Measurements from ENCODE around the gene IFITM1.
"Not testable (repeated sequence)": the region's sequence is repeated elsewhere in the genome, so short reads cannot be mapped to it uniquely, and the experiment has no call there.

Gene IFITM1

DNA sequence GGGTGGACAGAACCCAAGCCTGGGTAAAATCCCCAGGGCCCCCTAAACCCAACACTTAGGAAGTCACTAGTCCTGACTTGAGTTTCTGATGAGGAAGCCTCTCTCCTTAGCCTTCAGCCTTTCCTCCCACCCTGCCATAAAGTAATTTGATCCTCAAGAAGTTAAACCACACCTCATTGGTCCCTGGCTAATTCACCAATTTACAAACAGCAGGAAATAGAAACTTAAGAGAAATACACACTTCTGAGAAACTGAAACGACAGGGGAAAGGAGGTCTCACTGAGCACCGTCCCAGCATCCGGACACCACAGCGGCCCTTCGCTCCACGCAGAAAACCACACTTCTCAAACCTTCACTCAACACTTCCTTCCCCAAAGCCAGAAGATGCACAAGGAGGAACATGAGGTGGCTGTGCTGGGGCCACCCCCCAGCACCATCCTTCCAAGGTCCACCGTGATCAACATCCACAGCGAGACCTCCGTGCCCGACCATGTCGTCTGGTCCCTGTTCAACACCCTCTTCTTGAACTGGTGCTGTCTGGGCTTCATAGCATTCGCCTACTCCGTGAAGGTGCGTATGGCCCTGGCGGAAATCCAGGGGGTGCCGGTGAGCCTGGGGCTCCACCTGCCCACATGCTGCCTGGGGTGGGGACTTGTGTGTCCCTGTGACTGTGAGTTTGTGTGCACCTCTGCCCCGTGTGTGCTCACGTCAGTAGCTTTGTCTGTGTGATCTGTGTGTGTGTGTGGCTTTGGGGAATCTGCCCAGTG lies at the start of gene IFITM1:
Gene IFITM1 (plus strand): TSS at position 254 of the 767 bp plus-strand sequence. CDS start 131 bp downstream, at position 385.
- H3K9me3 ChIP-seq (ENCODE audit: control insufficient read depth in 2 of 2, low read length in 2 of 2) = no peaks in the 10 kb centered on the region
- H3K27ac ChIP-seq (ENCODE audit: low read depth in 2 of 2, low read length in 2 of 2) = peak within 1 kb of the TSS; percentile 81 to 84
- H3K4me3 ChIP-seq (ENCODE audit: low read length in 2 of 2) = peak within 1 kb of the TSS; percentile 69 to 82
- no peaks in the 10 kb centered on the region for H3K27me3 ChIP-seq (ENCODE audit: control insufficient read depth in 2 of 2, insufficient read depth in 2 of 2, low read length in 2 of 2)
- peaks cover 22 to 48% of the 10 kb centered on the region in 2 donors for H3K4me1 ChIP-seq (ENCODE audit: control insufficient read depth in 2 of 2, insufficient read depth in 2 of 2, low read length in 2 of 2)
- peak within 1 kb of the TSS; percentile 76 to 89 for H3K9ac ChIP-seq (ENCODE audit: low read depth in 1 of 2, low read length in 2 of 2)
- H3K36me3 ChIP-seq (ENCODE audit: control insufficient read depth in 2 of 2, insufficient read depth in 2 of 2, low read length in 2 of 2) = peaks cover 0 to 2% of the 10 kb centered on the region in 2 donors

DNA sequence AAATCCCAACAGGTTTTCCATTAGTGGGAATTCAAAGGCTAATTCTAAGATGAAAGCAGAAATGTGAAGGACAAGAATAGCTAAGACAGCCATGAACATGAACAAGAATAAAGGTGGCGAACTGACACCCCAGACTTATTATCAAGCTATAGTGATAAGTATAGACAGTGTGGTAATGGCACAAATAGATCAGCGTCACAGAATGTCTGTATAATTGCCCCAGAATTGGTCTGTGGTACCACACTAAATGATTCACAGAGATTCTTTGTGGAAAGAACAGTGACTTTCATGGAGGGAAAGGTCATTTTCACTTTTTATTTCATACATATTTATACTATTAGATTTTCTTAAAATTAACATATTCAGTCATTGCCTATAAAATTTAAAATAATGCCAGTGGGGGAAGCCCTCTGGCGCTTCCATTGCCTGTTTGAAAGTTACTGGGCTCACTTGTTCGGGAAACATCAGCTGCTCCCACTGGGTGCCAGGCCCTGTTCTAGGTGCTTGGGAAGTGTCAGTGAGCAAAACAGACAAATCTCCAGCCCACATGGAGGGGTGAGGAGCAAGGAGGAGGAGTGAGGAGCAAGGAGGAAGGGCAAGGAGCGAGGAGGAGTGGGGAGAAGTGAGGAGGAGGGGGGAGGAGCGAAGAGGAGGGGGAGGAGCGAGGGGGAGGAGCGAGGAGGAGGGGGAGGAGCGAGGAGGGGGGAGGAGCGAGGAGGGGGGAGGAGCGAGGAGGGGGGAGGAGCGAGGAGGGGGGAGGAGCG lies 47.0 kb upstream of the IFITM1 start:
- Histone ChIP-seq H3K9me3 (ENCODE audit: control insufficient read depth in 2 of 2, low read length in 2 of 2) (no peaks in the 10 kb centered on the region), H3K27me3 (ENCODE audit: control insufficient read depth in 2 of 2, insufficient read depth in 2 of 2, low read length in 2 of 2) (no peaks in the 10 kb centered on the region), H3K27ac (ENCODE audit: low read depth in 2 of 2, low read length in 2 of 2) (no peak overlapping the region)

DNA sequence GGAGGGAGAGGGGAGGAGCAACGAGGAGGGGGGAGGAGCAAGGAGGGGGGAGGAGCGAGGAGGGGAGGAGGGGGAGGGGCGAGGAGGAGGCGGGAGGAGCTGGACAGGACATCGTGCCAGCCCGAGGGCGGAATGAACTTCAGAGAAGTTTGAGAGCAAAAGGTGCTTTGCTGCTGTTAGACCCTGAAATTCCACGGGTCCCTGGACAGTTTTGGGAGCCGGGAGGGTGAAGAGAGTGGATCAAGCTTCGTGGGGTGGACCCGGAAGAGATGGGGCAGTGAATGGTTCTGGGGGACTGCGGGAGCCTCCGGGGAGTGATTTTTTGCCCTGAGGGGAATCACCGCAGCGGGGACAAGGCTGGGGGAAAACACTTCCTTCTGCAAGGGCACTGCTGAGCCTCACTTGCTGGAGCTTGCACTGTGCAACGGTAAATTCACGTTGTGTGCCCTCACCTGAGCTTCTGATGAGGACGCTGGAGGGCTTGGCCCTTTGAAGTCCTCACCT lies 46.3 kb upstream of the IFITM1 start:
- H3K9me3 ChIP-seq (ENCODE audit: control insufficient read depth in 2 of 2, low read length in 2 of 2) = no peaks in the 10 kb centered on the region
- H3K27ac ChIP-seq (ENCODE audit: low read depth in 2 of 2, low read length in 2 of 2) = peak overlapping the region; percentile 76 to 92
- no peaks in the 10 kb centered on the region for H3K27me3 ChIP-seq (ENCODE audit: control insufficient read depth in 2 of 2, insufficient read depth in 2 of 2, low read length in 2 of 2)
- H3K9ac ChIP-seq (ENCODE audit: low read depth in 1 of 2, low read length in 2 of 2) = peak overlapping the region; percentile 68 to 70
- no peaks in the 10 kb centered on the region for H3K36me3 ChIP-seq (ENCODE audit: control insufficient read depth in 2 of 2, insufficient read depth in 2 of 2, low read length in 2 of 2)
- peak overlapping the region; percentile 50 to 73 for H3K4me3 ChIP-seq (ENCODE audit: low read length in 2 of 2)
- peaks cover 10 to 13% of the 10 kb centered on the region in 2 donors for H3K4me1 ChIP-seq (ENCODE audit: control insufficient read depth in 2 of 2, insufficient read depth in 2 of 2, low read length in 2 of 2)

More for the DNA sequence above, 47.0 kb upstream of the IFITM1 start:
- no peak overlapping the region for H3K9ac ChIP-seq (ENCODE audit: low read depth in 1 of 2, low read length in 2 of 2)
- no peaks in the 10 kb centered on the region for H3K36me3 ChIP-seq (ENCODE audit: control insufficient read depth in 2 of 2, insufficient read depth in 2 of 2, low read length in 2 of 2)
- peaks cover 10 to 13% of the 10 kb centered on the region in 2 donors for H3K4me1 ChIP-seq (ENCODE audit: control insufficient read depth in 2 of 2, insufficient read depth in 2 of 2, low read length in 2 of 2)
- peak overlapping the region in 1 of 2 donors; percentile 20 for H3K4me3 ChIP-seq (ENCODE audit: low read length in 2 of 2)

DNA sequence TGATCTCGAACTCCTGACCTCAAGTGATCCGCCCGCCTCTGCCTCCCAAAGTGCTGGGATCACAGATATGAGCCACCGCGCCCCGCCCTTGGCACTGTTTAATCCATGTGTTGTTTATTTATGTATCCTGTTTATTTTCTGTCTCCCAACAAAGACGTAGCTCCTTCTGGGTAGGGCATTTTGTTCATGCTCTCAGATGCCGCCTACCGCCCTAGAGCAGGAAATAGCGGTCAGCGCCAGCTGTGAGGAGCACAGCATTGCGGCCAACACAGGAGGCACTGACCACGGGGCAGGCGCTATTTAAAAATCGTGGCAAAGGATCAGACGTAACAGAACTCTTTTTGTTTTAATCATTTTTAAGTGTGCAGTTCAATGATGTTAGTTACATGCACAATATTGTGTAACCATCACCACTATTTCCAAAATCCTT lies 45.1 kb upstream of the IFITM1 start:
- not testable (repeated sequence) for H3K27me3 ChIP-seq (ENCODE audit: control insufficient read depth in 2 of 2, insufficient read depth in 2 of 2, low read length in 2 of 2); H3K9me3 ChIP-seq (ENCODE audit: control insufficient read depth in 2 of 2, low read length in 2 of 2); H3K36me3 ChIP-seq (ENCODE audit: control insufficient read depth in 2 of 2, insufficient read depth in 2 of 2, low read length in 2 of 2)
- Histone ChIP-seq H3K4me1 (ENCODE audit: control insufficient read depth in 2 of 2, insufficient read depth in 2 of 2, low read length in 2 of 2) (peaks cover 10 to 13% of the 10 kb centered on the region in 2 donors), H3K27ac (ENCODE audit: low read depth in 2 of 2, low read length in 2 of 2) (peak overlapping the region; percentile 76 to 92), H3K4me3 (ENCODE audit: low read length in 2 of 2) (peak overlapping the region in 1 of 2 donors; percentile 73), H3K9ac (ENCODE audit: low read depth in 1 of 2, low read length in 2 of 2) (peak overlapping the region; percentile 48 to 68)

DNA sequence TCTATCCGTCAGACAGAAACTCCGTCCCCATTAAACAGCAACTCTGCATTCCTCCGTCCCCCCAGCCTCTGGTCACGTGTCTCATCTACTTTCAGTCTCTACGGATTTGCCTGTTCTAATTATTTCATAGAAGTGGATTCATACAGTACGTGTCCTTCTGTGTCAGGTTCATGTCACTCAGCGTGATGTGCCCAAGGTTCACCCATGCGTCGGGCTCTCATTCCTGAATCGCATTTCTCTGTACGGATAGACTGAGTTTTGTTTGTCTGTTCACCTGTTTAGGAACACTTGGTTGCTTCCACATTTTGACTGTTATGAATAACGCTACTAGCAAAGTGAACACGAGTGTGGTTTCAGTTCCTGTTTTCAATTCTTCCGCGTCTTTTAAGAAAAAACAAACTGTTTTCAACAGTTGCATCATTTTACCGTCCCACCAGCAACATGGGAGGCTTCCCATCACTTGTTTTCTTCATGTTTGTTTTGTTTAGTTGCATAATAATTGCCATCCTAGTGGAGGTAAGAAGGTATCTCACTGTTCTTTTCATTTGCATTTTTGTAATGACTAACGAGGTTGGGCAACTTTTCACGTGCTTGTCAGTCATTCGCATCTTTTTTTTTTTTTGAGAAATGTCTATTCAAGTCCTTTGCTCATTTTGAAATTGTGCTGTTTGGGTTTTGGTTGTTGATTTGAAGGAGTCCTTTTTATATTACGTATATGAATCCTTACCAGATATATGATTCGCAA lies 44.5 kb upstream of the IFITM1 start:
- peak overlapping the region; percentile 7 to 73 for H3K4me3 ChIP-seq (ENCODE audit: low read length in 2 of 2)
- H3K36me3 ChIP-seq (ENCODE audit: control insufficient read depth in 2 of 2, insufficient read depth in 2 of 2, low read length in 2 of 2) = no peaks in the 10 kb centered on the region
- no peaks in the 10 kb centered on the region for H3K9me3 ChIP-seq (ENCODE audit: control insufficient read depth in 2 of 2, low read length in 2 of 2)
- no peaks in the 10 kb centered on the region for H3K27me3 ChIP-seq (ENCODE audit: control insufficient read depth in 2 of 2, insufficient read depth in 2 of 2, low read length in 2 of 2)
- H3K4me1 ChIP-seq (ENCODE audit: control insufficient read depth in 2 of 2, insufficient read depth in 2 of 2, low read length in 2 of 2) = peaks cover 10 to 13% of the 10 kb centered on the region in 2 donors
- H3K9ac ChIP-seq (ENCODE audit: low read depth in 1 of 2, low read length in 2 of 2) = peak overlapping the region in 1 of 2 donors; percentile 48
- H3K27ac ChIP-seq (ENCODE audit: low read depth in 2 of 2, low read length in 2 of 2) = peak overlapping the region; percentile 76 to 92

DNA sequence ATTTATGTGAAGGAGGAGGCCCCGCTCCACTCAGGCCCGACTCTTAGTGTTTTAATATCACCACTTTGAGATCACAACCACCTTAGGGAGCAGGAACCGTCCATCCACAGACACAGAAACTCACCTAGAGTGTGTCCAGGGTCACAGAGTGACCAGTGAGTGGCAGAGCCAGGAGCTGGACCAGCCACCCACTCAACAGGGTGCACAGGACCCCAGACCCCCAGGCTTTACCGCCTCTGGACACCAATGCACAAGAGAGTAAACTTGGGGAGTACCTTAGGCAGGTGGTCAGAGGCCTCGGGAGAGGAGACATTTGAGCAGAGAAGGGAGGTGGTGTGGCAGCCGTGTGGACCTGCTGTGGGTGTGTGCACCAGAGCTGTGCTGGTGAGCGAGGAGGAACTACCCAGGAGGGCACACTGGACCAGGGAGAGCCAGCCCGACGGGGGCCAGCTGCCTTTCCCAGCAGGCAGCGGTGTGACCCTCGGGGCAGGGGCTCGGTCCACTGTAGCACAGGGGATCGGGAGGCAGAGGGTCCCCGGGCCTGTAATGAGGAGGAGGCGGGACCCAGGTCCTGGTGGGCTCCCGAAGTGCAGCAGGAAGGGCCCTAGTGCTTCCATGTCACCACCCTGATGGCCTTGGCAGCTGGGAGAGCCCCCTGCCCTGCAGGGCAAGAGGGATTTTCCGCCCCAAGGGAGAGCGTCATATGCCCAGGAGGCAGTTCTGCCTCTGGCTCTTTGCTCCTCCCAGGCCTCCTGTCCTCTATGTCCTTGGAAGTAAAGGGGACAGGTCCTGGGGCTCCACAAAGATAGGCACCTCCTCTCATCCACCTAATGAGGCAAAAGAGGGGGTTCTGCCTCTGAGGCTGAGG lies 43.2 kb upstream of the IFITM1 start:
- H3K36me3 ChIP-seq (ENCODE audit: control insufficient read depth in 2 of 2, insufficient read depth in 2 of 2, low read length in 2 of 2) = no peaks in the 10 kb centered on the region
- H3K27ac ChIP-seq (ENCODE audit: low read depth in 2 of 2, low read length in 2 of 2) = peak overlapping the region; percentile 64 to 74
- no peaks in the 10 kb centered on the region for H3K9me3 ChIP-seq (ENCODE audit: control insufficient read depth in 2 of 2, low read length in 2 of 2)
- H3K4me1 ChIP-seq (ENCODE audit: control insufficient read depth in 2 of 2, insufficient read depth in 2 of 2, low read length in 2 of 2) = peaks cover 10 to 13% of the 10 kb centered on the region in 2 donors
- no peak overlapping the region for H3K9ac ChIP-seq (ENCODE audit: low read depth in 1 of 2, low read length in 2 of 2)
- no peak overlapping the region for H3K4me3 ChIP-seq (ENCODE audit: low read length in 2 of 2)
- H3K27me3 ChIP-seq (ENCODE audit: control insufficient read depth in 2 of 2, insufficient read depth in 2 of 2, low read length in 2 of 2) = no peaks in the 10 kb centered on the region

DNA sequence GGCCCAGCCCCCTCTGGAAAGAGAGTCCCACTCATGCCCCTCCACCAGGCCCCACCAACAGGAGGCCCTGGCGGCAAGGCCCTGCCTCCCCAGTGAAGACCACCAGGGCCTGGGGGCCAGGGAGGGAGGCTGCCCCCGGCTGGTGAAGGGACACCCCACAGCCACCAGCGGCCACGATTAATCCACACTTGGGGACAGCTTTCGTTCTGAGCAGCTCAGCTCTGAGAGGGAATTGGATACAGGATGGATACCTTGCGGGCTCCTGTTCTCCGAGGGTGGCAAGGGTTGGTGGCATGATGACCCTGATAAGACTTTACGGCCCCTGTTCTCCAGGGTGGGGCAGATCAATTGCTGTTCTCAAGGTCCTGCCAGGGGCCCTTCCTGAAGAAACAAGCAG lies 42.5 kb upstream of the IFITM1 start:
- Histone ChIP-seq H3K9me3 (ENCODE audit: control insufficient read depth in 2 of 2, low read length in 2 of 2) (no peaks in the 10 kb centered on the region), H3K4me3 (ENCODE audit: low read length in 2 of 2) (no peak overlapping the region), H3K27ac (ENCODE audit: low read depth in 2 of 2, low read length in 2 of 2) (peak overlapping the region in 1 of 2 donors; percentile 74), H3K9ac (ENCODE audit: low read depth in 1 of 2, low read length in 2 of 2) (no peak overlapping the region), H3K4me1 (ENCODE audit: control insufficient read depth in 2 of 2, insufficient read depth in 2 of 2, low read length in 2 of 2) (peaks cover 10 to 13% of the 10 kb centered on the region in 2 donors), H3K36me3 (ENCODE audit: control insufficient read depth in 2 of 2, insufficient read depth in 2 of 2, low read length in 2 of 2) (no peaks in the 10 kb centered on the region), H3K27me3 (ENCODE audit: control insufficient read depth in 2 of 2, insufficient read depth in 2 of 2, low read length in 2 of 2) (no peaks in the 10 kb centered on the region)

DNA sequence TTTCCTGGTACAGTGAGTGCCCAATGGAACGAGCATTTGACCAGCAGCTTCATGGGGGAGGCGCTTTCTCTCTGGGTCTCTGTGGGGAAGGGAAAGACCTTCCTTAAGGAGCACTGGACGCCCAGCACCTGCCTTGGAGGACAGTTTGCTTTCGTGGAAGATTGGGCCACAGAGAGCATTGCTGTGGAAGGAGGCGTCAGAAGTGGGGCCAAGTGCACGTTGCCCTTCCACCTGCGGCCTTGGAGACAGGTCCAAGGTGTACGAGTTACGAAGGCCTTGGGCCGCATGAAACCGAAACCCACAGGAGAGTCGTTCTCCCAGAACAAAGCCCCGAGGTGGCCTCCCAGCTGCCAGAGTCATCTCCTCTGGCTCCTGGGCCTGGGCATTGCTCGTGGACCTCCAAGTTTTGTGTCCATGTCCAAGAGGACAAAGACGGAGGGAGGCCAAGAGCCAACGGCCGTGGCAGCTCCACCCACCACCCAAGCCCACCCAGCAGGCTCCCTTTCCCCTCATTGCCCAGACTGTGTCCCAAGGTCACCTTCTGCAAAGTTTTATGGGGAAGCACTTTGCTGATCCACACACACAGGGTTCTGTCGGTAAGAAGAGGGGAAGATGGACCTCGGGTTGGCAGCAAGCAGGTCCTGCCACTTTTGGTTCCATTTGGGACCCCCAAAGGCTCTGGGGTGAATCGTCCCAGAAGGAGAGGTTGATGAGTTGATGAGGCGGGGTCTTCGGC lies 41.5 kb upstream of the IFITM1 start:
- Histone ChIP-seq H3K4me1 (ENCODE audit: control insufficient read depth in 2 of 2, insufficient read depth in 2 of 2, low read length in 2 of 2) (peaks cover 10 to 13% of the 10 kb centered on the region in 2 donors), H3K27me3 (ENCODE audit: control insufficient read depth in 2 of 2, insufficient read depth in 2 of 2, low read length in 2 of 2) (no peaks in the 10 kb centered on the region), H3K27ac (ENCODE audit: low read depth in 2 of 2, low read length in 2 of 2) (no peak overlapping the region), H3K36me3 (ENCODE audit: control insufficient read depth in 2 of 2, insufficient read depth in 2 of 2, low read length in 2 of 2) (no peaks in the 10 kb centered on the region), H3K4me3 (ENCODE audit: low read length in 2 of 2) (no peak overlapping the region), H3K9me3 (ENCODE audit: control insufficient read depth in 2 of 2, low read length in 2 of 2) (no peaks in the 10 kb centered on the region), H3K9ac (ENCODE audit: low read depth in 1 of 2, low read length in 2 of 2) (no peak overlapping the region)

DNA sequence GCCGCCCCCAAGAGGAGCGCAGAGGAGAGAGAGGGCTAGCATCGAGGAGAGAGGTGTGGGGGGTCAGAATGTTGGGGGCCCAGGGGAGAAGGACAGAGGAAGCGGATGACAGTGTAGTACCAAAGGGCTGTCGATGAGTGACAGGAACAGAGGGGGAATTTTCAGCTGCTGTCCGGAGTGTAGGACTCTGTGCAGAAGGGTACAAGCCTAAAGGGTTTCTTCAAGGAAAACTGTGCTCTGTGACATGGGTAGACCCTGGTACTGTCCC lies 41.0 kb upstream of the IFITM1 start:
- Histone ChIP-seq H3K27me3 (ENCODE audit: control insufficient read depth in 2 of 2, insufficient read depth in 2 of 2, low read length in 2 of 2) (no peaks in the 10 kb centered on the region), H3K36me3 (ENCODE audit: control insufficient read depth in 2 of 2, insufficient read depth in 2 of 2, low read length in 2 of 2) (no peaks in the 10 kb centered on the region), H3K4me3 (ENCODE audit: low read length in 2 of 2) (no peak overlapping the region), H3K27ac (ENCODE audit: low read depth in 2 of 2, low read length in 2 of 2) (no peak overlapping the region), H3K9ac (ENCODE audit: low read depth in 1 of 2, low read length in 2 of 2) (no peak overlapping the region), H3K9me3 (ENCODE audit: control insufficient read depth in 2 of 2, low read length in 2 of 2) (no peaks in the 10 kb centered on the region), H3K4me1 (ENCODE audit: control insufficient read depth in 2 of 2, insufficient read depth in 2 of 2, low read length in 2 of 2) (peaks cover 6 to 9% of the 10 kb centered on the region in 2 donors)
